Measurements from ENCODE around the gene EFCAB11.

GRCh38 chr14:89927186-89927865, 27.2 kb downstream of the EFCAB11 start:
- TF ChIP-seq EZH2 (IDR thresholded peaks at IDR 0.05; ENCODE audit: borderline replicate concordance, insufficient read depth, low read depth, low read length, poor library complexity, severe bottlenecking) (no peak), CTCF (IDR thresholded peaks at IDR 0.05) (no peak)

All from B cell (primary cell).